ENCODE results near the gene USP31. TPM values are rescaled to one million over a fixed set of nuclear protein-coding genes. Genes with fewer than 3 reads are reported as not detected.

The USP31 gene
- polyA plus RNA-seq, 1 donor: 4.5 TPM

DNA sequence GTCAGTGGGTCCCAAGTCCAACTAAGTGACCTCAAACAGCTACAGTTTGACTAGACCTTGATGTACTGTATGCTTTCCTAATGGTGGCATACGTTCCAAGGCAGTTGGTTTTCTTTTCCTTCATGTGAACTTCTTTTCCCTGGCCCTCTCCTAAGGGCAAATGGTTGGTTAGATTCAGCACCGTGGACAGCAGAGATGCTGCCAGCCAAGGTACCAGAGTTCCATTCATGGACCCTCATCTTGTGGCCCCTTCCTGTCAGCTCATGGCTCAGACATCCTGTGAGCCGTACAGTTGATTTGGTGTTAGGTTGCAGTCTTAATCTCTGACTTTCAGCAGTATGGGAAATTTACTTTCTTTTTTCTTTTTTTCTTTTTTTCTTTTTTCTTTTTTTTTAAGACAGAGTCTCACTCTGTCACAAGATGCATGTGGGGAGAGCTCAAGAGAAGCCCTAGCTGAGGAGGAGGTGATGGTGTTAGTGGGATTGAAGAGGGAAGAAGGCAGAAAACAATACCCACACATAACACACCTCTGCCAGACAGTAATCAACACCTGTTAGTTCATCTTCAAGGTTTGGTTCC, 122.4 kb downstream of the USP31 start:
- Histone ChIP-seq H3K27ac (ENCODE audit: low read length) (no peak overlapping the region), H3K4me3 (ENCODE audit: low read length) (no peak overlapping the region), H3K9me3 (ENCODE audit: control insufficient read depth, low read depth, low read length) (no peaks in the 10 kb centered on the region), H3K36me3 (ENCODE audit: control insufficient read depth, insufficient read depth, low read length) (no peaks in the 10 kb centered on the region), H3K4me1 (ENCODE audit: control insufficient read depth, insufficient read depth, low read length) (no peaks in the 10 kb centered on the region), H3K27me3 (ENCODE audit: control insufficient read depth, insufficient read depth, low read length) (no peaks in the 10 kb centered on the region)
- DNase-seq: peak in 1 of 2 donors; percentile 16
- 22% methylated on average over 1 of the region's 3 CpGs for WGBS (ENCODE audit: insufficient coverage, low lambda C conversion rate)

- no peak for DNase-seq
- Histone ChIP-seq H3K27ac (ENCODE audit: low read length) (no peak overlapping the region), H3K27me3 (ENCODE audit: control insufficient read depth, insufficient read depth, low read length) (no peaks in the 10 kb centered on the region), H3K4me3 (ENCODE audit: low read length) (no peak overlapping the region), H3K9me3 (ENCODE audit: control insufficient read depth, low read depth, low read length) (no peaks in the 10 kb centered on the region), H3K36me3 (ENCODE audit: control insufficient read depth, insufficient read depth, low read length) (no peaks in the 10 kb centered on the region), H3K4me1 (ENCODE audit: control insufficient read depth, insufficient read depth, low read length) (no peaks in the 10 kb centered on the region)
- no CpG with 5 or more reads among the region's 4 CpGs for WGBS (ENCODE audit: insufficient coverage, low lambda C conversion rate)
Measured at GRCh38 chr16:23025692-23026307, 123.5 kb downstream of the USP31 start.

- Histone ChIP-seq H3K27ac (ENCODE audit: low read length) (no peak overlapping the region), H3K4me1 (ENCODE audit: control insufficient read depth, insufficient read depth, low read length) (no peaks in the 10 kb centered on the region), H3K36me3 (ENCODE audit: control insufficient read depth, insufficient read depth, low read length) (no peaks in the 10 kb centered on the region), H3K27me3 (ENCODE audit: control insufficient read depth, insufficient read depth, low read length) (no peaks in the 10 kb centered on the region), H3K4me3 (ENCODE audit: low read length) (no peak overlapping the region), H3K9me3 (ENCODE audit: control insufficient read depth, low read depth, low read length) (no peaks in the 10 kb centered on the region)
- 83% methylated on average over 3 of the region's 4 CpGs for WGBS (ENCODE audit: insufficient coverage, low lambda C conversion rate)
- no peak for DNase-seq
Measured at GRCh38 chr16:23024044-23024443, 125.2 kb downstream of the USP31 start.

- Histone ChIP-seq H3K36me3 (ENCODE audit: control insufficient read depth, insufficient read depth, low read length) (no peaks in the 10 kb centered on the region), H3K27ac (ENCODE audit: low read length) (no peak overlapping the region), H3K9me3 (ENCODE audit: control insufficient read depth, low read depth, low read length) (no peaks in the 10 kb centered on the region), H3K4me1 (ENCODE audit: control insufficient read depth, insufficient read depth, low read length) (no peaks in the 10 kb centered on the region), H3K4me3 (ENCODE audit: low read length) (no peak overlapping the region), H3K27me3 (ENCODE audit: control insufficient read depth, insufficient read depth, low read length) (no peaks in the 10 kb centered on the region)
- DNase-seq: no peak
- no CpG with 5 or more reads among the region's 3 CpGs for WGBS (ENCODE audit: insufficient coverage, low lambda C conversion rate)
Measured at GRCh38 chr16:23020084-23020483, 129.2 kb downstream of the USP31 start.

DNA sequence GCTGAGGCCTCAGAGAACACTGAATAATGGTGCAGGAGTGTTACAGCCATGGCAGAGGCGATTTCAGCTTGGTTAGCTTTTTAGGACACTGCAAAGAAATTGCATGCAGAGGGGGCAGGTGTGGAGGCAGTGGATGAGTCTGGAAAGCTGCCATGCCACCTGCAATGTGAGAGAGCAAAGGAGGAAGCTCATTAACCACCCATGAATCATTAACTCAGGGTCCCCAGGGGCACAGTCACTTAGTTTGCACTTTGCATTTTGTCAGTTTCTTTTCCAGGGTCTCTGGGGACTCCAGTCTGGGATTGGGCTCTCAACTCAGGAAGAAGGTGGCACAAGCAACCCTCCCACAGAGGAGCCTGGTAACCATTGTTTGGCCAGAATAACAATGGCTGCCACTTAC, 132.9 kb downstream of the USP31 start:
- Histone ChIP-seq H3K4me3 (ENCODE audit: low read length) (no peak overlapping the region), H3K36me3 (ENCODE audit: control insufficient read depth, insufficient read depth, low read length) (no peaks in the 10 kb centered on the region), H3K4me1 (ENCODE audit: control insufficient read depth, insufficient read depth, low read length) (no peaks in the 10 kb centered on the region), H3K9me3 (ENCODE audit: control insufficient read depth, low read depth, low read length) (no peaks in the 10 kb centered on the region), H3K27ac (ENCODE audit: low read length) (no peak overlapping the region), H3K27me3 (ENCODE audit: control insufficient read depth, insufficient read depth, low read length) (no peaks in the 10 kb centered on the region)
- WGBS (ENCODE audit: insufficient coverage, low lambda C conversion rate): no CpG with 5 or more reads among the region's 1 CpG
- DNase-seq: peak in 1 of 2 donors; percentile 38

DNA sequence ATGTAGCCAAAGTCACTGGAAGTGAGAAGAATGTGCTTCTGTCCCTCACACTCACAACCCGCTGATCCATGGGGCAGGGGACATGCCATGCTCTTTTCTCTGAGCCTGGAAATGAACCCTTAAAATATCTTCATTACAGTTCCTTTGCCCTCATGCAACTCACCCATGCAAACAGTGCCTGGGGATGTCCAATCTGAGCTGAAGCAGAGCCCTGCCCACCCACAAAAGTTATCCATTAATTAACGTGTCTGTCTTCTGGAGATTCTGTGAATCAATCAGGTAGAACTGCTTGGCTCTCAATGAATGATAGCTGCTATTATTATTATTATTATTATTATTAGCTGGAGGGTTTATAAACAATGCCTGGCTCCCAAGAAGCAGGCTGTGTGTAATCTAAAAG, 133.7 kb downstream of the USP31 start:
- Histone ChIP-seq H3K9me3 (ENCODE audit: control insufficient read depth, low read depth, low read length) (no peaks in the 10 kb centered on the region), H3K36me3 (ENCODE audit: control insufficient read depth, insufficient read depth, low read length) (no peaks in the 10 kb centered on the region), H3K4me3 (ENCODE audit: low read length) (no peak overlapping the region), H3K4me1 (ENCODE audit: control insufficient read depth, insufficient read depth, low read length) (no peaks in the 10 kb centered on the region), H3K27ac (ENCODE audit: low read length) (no peak overlapping the region), H3K27me3 (ENCODE audit: control insufficient read depth, insufficient read depth, low read length) (no peaks in the 10 kb centered on the region)
- WGBS (ENCODE audit: insufficient coverage, low lambda C conversion rate): no CpG with 5 or more reads among the region's 2 CpGs
- no peak for DNase-seq

- no CpG with 5 or more reads among the region's 2 CpGs for WGBS (ENCODE audit: insufficient coverage, low lambda C conversion rate)
- H3K4me3 ChIP-seq (ENCODE audit: low read length): no peak overlapping the region
- H3K27me3 ChIP-seq (ENCODE audit: control insufficient read depth, insufficient read depth, low read length): no peaks in the 10 kb centered on the region
- no peak overlapping the region for H3K27ac ChIP-seq (ENCODE audit: low read length)
- H3K9me3 ChIP-seq (ENCODE audit: control insufficient read depth, low read depth, low read length): no peaks in the 10 kb centered on the region
- no peaks in the 10 kb centered on the region for H3K4me1 ChIP-seq (ENCODE audit: control insufficient read depth, insufficient read depth, low read length)
- DNase-seq: no peak
- H3K36me3 ChIP-seq (ENCODE audit: control insufficient read depth, insufficient read depth, low read length): no peaks in the 10 kb centered on the region
Measured at GRCh38 chr16:23014592-23014991, 134.7 kb downstream of the USP31 start.

Other genes starting within 250 kb of the USP31 start
- gene SCNN1G, start 33.3 kb upstream of the USP31 start, polyA plus RNA-seq: 0.03 TPM
- 0.13 TPM for gene SCNN1B, start 152.8 kb upstream of the USP31 start, polyA plus RNA-seq

All from large intestine (tissue), 3 donors.